GM19043 (cell line): ENCODE data around the gene COPG1.
A peak's percentile ranks its signal among the peaks of the same experiment; 100 is the strongest.
"Not testable (repeated sequence)": the region's sequence is repeated elsewhere in the genome, so short reads cannot be mapped to it uniquely, and the experiment has no call there.

Source experiments
- ATAC-seq: cut with Tn5 transposase; IDR thresholded peaks from one replicate; pipeline ENCODE4 v1.9.1; 2021; ENCODE audit warnings: low read depth; ENCODE audit not compliant: unreplicated experiment

Gene COPG1, protein sequence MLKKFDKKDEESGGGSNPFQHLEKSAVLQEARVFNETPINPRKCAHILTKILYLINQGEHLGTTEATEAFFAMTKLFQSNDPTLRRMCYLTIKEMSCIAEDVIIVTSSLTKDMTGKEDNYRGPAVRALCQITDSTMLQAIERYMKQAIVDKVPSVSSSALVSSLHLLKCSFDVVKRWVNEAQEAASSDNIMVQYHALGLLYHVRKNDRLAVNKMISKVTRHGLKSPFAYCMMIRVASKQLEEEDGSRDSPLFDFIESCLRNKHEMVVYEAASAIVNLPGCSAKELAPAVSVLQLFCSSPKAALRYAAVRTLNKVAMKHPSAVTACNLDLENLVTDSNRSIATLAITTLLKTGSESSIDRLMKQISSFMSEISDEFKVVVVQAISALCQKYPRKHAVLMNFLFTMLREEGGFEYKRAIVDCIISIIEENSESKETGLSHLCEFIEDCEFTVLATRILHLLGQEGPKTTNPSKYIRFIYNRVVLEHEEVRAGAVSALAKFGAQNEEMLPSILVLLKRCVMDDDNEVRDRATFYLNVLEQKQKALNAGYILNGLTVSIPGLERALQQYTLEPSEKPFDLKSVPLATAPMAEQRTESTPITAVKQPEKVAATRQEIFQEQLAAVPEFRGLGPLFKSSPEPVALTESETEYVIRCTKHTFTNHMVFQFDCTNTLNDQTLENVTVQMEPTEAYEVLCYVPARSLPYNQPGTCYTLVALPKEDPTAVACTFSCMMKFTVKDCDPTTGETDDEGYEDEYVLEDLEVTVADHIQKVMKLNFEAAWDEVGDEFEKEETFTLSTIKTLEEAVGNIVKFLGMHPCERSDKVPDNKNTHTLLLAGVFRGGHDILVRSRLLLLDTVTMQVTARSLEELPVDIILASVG

GRCh38 chr3:129249284-129250065, at the start of gene COPG1:
COPG1 (plus strand) TSS chr3:129249606; CDS start chr3:129249710, 104 bp downstream.
- peak; percentile 74 for ATAC-seq

- no peak for ATAC-seq
Measured at GRCh38 chr3:129204473-129204872, 44.9 kb upstream of the COPG1 start.

DNA sequence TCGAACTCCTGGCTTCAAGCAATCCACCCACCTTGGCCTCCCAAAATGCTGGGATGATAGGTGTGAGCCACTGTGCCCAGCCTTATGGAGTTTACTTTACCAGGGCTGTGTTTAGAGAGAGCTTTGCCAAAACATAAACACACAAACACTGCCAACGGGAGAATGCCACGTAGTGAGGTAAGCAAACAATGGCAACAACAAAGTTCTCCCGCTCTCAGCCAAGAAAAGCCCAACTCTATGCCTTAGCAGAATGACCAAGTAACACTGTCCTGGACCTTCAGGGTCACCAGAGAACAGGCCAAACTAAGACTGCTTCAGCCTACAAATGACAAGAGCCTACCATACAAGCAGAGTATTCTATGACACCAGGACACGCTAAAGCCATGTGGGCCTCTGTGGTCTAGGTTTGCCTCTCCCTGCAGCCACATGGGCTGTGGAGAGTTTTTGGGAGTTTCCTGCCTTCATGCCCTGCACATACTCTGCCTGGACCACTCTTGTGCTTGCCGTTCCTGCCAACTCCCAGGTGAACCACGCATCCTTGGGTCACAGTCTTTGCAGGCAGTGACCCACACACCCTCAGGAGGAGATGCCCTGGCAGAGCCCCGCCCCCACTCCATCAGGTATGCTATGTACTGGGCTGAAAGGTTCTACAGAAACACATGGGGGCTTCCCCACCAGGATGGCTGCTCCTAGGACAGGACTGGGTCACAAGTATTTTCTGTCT, 44.1 kb upstream of the COPG1 start:
- ATAC-seq: no peak

DNA sequence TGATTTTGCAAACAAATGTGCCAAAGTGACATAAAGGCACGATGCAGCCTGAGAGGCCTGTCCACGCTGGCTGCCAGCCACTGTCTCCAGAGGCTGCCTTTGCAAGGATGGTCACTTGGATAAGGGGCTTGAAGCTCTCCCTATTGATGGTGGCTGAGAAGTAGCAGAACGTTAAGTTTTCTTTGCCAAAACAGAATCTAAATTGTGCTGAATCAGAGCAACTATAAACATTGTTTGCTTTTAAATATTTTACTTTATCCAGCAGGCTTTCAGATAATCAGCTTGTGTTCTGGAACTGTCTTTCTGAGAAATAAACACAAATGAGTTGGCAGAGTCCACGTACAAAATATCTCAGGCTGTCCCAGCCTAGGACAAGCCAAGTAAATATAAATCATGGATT, 41.9 kb upstream of the COPG1 start:
- ATAC-seq: no peak

GRCh38 chr3:129211345-129211744, 38.1 kb upstream of the COPG1 start:
- no peak for ATAC-seq

DNA sequence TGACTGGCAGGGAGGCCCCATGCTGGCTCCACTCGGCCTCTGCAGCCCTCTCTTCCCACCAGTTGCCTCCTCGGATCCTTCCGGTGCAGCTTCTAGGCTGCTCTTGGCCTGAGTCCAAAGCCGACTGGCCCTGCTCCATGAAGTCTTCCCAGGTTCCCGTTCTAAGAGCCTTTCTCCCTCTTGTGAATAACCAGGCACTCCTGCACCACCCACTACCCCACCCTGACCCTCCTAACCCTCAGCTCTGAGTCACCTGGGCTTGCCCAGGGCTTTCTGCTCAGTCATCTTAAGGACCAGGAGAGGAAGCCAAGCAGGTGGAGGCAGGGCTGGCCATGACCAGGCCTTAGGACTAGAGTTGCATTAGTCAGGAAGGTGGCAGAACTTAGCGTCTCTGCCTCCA, 37.6 kb upstream of the COPG1 start:
- ATAC-seq: no peak

DNA sequence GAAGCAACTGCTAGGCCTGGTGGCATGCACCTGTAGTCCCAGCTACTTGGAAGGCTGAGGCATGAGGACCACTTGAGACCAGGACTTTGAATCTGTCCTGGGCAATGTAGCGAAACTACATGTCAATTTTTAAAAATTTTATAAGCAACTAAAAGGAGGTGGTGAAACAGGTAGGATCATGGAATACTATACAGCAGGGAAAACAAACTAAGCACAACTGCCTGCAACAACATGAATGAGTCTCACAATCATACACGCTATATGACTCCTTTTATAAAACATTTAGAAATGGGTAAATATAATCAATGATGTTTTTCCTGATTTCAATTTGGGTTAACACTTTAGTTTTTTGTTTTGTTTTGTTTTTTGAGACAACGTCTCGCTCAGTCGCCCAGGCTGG, 36.2 kb upstream of the COPG1 start:
- ATAC-seq: no peak

DNA sequence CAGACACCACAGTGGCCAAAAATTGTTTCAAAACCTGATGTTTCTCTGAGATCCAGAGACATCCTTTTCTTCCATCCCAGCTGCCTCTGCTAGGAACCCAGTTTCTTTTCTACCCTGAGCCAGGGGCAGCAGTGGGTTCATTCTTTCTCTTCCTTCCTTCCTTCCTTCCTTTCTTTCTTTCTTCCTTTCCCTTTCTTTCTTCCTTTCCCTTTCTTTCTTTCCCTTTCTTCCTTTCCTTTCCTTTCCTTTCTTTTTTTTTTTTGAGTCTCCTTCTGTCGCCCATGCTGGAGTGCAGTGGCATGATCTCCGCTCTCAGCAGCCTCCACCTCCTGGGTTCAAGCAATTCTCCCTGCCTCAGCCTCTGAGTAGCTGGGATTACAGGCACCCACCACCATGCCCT, 30.7 kb upstream of the COPG1 start:
- ATAC-seq: no peak

- ATAC-seq: not testable (repeated sequence)
Measured at GRCh38 chr3:129224387-129224786, 25.0 kb upstream of the COPG1 start.

DNA sequence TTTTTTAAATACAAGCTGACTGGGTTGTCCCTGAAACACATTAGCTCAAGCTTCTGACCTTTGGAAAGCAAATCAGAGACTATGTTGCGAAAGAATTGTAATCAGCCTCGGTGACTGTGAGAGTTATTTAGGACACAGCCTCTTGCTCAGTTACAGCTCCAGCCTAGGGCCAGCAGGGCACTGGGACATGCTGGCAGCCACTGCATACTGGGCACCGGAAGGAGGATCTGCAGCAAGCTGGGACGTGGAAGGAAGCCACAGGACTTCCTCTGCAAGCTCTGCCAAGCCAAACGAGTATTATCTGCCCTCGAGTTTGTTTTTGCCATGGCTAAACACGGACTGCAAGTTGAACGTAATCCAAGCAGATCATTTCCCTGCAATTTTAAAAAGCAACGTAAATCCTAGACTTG, 24.4 kb upstream of the COPG1 start:
- no peak for ATAC-seq

DNA sequence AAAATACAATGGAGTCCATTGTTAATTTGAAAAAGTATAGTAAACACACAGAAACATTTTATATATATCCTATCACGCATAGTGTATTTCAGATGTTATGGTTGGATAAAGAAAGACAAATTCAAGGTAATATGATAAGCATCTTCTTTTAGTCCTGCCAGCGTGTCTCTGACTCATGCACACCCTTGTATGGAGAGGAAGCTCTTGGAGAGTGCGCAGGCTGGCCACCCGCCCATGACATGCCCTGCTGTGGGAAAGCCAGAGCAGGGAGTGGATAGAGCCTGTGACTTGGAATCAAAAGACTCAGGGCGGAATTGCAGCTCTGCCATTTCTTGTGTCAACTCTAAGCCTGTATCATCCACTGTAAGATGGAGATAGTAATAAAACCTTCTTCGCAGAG, 23.0 kb upstream of the COPG1 start:
- no peak for ATAC-seq

GRCh38 chr3:129228891-129229585, 20.4 kb upstream of the COPG1 start:
- no peak for ATAC-seq

GRCh38 chr3:129230311-129231019, 18.9 kb upstream of the COPG1 start:
- ATAC-seq: no peak

GRCh38 chr3:129231331-129232119, 17.9 kb upstream of the COPG1 start:
- no peak for ATAC-seq

DNA sequence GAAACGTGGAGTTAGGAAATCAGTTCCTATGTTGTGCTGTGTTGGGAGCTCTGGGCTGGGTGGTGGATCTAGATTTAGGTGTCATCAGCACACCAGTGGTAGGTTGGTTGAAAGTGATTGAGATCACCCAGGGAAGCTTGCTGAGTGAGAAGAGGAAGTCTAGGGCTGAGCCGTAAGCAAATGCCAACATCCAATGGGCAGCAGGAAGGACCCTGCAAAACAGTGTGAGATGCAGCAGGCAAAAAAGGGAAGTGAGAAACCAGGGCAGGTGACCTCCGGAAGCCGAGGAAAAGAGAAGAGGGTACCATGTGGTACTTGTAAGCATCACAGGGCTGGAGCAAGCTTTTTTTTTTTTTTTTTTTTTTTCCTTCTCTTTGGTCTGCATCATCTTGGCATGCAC, 15.9 kb upstream of the COPG1 start:
- ATAC-seq: peak; percentile 93

DNA sequence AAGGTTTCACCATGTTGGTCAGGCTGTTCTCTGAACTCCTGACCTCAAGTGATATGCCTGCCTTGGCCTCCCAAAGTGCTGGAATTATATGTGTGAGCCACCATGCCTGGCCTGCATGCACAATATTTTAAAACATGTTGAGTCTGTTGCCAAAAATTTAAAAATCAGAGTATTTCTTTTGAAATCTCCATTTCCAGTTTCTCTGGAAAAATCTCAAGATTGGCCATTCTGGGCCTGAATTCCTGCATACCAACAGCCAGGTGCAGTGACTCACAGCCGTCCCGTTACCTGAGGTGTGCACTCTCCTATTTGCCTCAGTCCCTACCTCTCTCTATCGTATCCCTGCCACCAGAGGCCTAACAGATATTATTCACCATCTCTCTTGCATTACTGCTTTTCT, 15.0 kb upstream of the COPG1 start:
- ATAC-seq: no peak

DNA sequence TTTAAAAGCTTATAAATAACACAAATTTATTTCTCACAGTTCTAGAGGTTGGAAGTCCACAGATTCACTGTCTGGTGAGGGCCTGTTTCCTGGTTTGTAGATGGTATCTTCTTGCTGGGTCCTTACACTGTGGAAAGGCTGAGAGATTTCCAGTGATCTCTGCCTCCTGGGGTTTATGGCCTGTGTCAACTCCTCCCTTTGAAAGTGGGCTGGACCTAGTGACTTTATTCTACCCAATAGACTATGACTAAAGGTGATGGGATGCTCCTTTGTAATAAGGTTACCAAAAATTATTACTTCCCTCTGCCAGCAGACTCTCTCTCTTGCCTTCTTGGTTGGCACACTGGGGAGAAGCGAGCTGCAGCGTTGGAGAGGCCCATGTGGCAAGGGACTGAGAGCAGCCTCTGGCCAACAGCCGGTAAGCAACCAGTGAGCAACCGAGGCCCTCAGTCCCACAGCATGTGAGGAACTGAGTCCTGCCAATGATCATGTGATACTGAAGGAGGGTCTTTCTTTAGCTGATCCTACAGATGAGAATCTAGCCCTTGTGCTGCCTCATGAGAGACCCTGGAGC, 14.0 kb upstream of the COPG1 start:
- ATAC-seq: no peak
